Stimulated activated CD4-positive, alpha-beta T cell treated with anti-CD3 and anti-CD28 coated beads, Interleukin-4, amount 100 ng/mL, for 48 hours (primary cell): ENCODE measurements around the gene PDE4B.

Experiments
- DNase-seq, 2 donors: peaks; one replicate each; pipeline ENCODE4 v3.0.0-alpha.2; 2020; ENCODE audit warnings: low read depth in 2 of 2

PDE4B gene

DNA sequence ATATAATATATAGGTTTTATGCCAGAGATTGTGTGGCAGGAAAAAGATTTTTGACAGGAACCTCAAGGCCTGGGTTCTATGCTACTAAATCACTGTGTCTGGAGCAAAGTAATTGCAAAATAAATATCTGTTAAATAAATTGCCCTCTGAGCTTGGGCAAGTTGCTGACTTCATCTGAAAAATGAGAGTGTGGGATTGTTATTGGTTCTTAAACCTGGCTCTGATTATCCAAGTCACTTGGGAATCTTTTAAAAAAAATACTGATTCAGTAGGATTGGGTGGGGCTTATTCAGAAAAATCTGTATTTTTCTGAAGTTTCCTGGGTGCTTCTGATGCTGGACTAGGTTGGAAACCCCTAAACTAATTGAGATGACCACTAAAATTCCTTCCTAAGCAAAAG is 567.1 kb downstream of the PDE4B start:
- DNase-seq, result no peak

DNA sequence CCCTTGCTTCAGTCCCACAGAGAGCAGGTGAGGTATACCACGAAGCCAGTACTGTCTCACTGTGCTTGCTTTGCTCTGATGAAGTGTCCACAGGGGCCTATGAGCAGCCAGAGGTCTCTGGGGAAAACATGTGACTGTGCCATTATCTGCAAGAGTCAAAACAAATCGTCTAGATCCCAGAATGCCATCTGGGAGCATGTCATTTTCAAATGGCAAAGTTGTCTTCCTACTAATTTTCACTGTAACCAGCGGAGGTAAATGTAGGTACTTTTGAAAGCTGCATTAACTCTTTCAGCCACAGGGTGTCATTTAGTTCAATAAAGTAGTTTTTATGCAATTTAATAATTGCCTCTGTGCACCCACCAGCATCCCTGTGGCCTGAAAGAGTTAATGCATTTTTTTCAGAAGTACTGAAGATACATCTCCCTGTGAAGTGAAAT is 567.6 kb downstream of the PDE4B start:
- DNase-seq, result no peak

DNA sequence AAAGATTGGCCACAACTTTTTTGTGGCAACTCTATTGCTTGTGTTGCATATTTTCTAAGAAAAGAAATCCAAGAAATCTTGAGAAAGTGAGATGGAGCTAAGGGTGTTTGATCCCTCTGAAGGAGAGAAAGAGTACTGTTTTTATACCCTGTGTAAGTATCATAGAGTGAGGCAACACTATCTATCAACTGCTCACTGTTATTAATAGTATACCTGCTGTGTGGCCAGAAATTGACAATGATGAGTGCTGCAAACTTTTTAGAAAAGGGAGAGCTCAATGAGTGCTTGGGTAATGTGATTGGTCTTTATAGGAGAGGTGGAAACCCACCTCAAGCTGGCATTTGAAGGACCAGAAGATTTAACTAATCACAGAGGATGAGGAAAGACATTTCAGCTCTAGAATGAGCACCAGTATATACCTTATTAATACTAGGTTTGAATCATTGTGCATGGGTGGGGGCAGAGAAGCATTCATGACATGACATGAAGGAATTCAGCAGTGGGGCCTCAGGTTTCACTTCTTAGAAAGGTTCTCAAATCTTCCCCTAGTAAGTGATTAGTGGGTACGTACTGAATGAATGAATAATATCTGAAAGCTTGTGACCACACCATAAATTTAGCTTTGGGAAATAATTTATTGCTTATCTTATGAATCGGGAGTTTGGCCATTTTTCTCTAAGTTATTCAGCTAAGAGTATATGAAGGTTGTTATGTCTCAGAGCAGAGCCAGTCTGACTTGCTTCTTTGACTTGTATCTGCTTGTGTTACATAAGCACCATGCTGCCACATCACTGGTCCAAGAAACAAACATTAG is 572.1 kb downstream of the PDE4B start:
- no peak for DNase-seq

DNA sequence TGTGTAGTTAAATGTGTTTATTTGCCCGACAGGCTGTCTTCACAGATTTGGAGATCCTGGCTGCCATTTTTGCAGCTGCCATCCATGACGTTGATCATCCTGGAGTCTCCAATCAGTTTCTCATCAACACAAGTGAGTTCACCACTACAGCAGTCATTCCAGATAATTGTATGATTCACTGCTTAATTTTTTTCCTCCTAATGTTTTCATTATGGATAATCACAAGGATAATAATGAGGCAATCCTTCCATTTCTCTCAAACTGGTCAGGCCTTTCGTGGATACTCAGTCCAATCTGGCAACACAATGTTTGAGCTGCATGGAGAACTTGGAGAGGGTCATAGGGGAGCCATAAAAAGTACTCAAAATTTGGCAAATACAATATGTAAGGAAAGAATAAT is 572.9 kb downstream of the PDE4B start:
- DNase-seq, result no peak

DNA sequence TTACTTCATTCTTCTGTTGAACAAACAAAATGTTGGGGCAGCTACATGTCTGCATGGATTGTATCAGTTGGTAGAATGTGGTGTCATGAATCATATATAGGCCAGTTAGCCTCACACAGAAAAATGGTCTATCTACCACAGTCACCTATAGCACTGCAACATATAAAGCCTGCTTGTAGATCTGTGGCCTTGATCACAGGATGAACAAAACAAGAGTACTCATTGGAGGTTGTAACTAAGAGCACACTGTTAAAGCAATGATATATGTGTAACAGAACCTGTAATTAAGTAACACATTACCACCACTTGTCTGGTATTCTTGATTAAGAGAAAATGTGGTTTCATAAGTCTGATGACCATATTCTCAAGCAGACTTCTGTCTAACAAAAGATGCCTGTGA is 573.9 kb downstream of the PDE4B start:
- no peak for DNase-seq

DNA sequence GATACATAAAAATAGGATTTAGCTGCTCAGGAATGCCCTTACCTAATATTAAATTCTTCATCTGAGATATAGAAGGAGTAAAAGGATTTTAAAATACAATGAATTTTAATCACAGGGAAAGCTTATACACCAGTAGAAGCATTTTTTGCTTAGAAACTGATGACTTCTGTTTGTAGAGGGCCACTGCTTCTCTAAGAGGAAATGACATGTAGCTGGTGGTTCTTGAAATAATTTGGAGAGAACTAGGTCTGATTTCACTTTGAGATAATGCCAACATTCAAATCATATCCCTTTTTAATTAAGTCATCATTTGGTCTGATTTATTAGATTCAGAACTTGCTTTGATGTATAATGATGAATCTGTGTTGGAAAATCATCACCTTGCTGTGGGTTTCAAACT is 574.7 kb downstream of the PDE4B start:
- no peak for DNase-seq

DNA sequence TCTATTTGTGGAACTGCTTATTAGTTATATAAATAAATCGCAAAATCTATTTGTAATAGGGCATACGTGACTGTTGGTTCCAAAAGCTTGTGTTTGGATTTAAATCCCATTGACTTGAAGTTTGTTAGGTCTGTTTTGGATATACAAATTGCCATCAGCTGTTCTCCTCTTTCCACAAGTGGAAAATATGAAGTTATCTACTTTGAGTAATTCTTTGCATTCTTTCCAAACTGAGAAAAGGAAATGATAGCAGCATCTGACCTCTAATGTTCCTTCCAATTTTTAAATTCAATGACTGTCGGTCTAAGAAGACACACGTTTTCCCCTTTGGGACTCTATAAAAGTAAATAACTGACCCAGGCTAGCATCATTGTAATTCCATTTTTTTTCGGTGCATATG is 575.6 kb downstream of the PDE4B start:
- no peak for DNase-seq

DNA sequence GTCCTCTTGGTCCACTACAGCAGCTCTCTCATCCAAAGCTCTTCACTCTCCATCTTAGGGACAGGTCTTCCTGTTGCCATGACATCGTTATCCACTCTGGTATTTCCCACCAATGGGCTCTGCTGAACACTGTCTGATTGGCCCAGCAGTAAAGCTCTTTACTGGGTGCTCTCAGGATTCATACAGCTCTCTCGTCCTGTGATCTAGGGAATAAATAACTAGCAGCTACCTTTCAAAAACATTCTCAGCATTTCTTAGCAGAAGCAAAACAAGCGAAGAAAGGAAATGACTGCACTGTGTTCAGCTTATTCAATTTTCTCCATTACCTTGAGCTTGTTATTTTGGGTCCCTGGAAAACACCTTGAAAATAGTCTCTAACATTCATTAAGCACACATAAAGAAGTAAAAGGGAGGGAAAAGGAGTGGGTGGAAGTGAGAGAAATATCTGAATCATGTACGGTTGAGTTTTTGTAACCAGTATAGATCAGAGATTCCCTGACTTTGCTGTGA is 577.8 kb downstream of the PDE4B start:
- no peak for DNase-seq

DNA sequence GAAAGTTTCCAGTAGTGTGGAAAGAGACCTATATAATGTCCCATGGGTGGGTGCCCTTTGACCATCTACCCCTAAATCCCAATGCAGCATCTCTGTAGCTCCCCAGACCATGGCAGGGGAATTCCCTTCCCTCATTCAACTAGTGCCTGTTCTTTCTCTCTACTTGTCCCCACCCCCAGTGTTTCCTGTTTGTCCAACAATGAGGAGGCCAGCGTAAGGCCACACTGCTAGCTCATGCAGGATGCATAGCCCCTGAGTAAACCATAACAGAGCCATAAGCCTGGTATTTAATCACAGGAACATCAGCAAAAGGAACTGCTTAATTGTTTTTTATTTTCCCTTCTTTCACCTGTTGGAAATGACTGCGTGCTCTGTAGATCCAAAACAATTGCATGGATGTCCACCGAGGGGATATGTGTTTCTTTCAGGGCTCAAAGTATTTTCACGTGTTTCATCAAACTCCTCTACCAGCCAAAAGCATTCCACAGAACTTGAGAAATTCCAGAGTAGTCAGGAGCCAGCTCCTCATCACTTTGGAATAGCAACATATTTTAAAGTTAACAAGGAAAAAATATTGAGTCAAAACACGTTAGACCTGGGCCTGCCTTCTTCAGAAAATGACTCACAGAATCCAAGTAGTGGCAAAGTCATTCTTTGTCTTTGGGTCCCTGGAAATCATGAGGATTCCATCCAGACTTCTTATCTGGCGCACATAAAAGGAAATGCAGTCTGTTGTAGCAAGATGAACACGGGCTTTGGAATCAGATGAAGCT is 578.7 kb downstream of the PDE4B start:
- no peak for DNase-seq

DNA sequence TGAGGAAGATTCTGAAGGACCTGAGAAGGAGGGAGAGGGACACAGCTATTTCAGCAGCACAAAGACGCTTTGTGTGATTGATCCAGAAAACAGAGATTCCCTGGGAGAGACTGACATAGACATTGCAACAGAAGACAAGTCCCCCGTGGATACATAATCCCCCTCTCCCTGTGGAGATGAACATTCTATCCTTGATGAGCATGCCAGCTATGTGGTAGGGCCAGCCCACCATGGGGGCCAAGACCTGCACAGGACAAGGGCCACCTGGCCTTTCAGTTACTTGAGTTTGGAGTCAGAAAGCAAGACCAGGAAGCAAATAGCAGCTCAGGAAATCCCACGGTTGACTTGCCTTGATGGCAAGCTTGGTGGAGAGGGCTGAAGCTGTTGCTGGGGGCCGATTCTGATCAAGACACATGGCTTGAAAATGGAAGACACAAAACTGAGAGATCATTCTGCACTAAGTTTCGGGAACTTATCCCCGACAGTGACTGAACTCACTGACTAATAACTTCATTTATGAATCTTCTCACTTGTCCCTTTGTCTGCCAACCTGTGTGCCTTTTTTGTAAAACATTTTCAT is 579.9 kb downstream of the PDE4B start:
- no peak for DNase-seq

DNA sequence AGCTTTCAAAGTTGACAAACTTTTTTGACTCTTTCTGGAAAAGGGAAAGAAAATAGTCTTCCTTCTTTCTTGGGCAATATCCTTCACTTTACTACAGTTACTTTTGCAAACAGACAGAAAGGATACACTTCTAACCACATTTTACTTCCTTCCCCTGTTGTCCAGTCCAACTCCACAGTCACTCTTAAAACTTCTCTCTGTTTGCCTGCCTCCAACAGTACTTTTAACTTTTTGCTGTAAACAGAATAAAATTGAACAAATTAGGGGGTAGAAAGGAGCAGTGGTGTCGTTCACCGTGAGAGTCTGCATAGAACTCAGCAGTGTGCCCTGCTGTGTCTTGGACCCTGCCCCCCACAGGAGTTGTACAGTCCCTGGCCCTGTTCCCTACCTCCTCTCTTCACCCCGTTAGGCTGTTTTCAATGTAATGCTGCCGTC is 580.5 kb downstream of the PDE4B start:
- no peak for DNase-seq

DNA sequence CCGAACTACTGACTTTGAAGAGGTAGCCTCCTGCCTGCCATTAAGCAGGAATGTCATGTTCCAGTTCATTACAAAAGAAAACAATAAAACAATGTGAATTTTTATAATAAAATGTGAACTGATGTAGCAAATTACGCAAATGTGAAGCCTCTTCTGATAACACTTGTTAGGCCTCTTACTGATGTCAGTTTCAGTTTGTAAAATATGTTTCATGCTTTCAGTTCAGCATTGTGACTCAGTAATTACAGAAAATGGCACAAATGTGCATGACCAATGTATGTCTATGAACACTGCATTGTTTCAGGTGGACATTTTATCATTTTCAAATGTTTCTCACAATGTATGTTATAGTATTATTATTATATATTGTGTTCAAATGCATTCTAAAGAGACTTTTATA is 581.5 kb downstream of the PDE4B start:
- no peak for DNase-seq

DNA sequence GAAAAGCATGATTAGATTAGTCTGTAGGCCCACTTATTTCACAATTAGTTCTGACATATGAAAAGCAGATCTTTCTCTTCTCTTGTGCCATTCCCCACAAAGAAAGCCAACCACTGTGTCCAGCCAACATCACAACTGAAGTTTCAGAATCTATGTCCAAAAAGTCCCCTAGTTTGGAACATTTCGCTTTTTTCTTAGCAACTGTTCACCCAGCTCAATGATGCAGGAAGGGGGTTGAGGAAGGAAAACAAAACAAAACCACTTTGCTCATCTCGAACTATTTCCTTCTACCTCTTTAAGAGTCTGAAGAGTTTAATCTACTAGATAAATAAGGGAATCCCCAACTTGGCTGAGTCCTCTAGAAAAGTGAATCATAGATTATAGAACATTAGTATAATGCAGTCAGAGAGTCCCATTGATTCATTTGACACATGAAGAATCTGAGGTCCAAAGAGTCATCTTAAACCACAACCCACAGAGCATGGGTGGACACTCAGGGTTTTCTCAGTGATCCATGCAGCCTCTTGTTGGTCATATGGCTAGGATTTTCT is 581.9 kb downstream of the PDE4B start:
- DNase-seq, result no peak

DNA sequence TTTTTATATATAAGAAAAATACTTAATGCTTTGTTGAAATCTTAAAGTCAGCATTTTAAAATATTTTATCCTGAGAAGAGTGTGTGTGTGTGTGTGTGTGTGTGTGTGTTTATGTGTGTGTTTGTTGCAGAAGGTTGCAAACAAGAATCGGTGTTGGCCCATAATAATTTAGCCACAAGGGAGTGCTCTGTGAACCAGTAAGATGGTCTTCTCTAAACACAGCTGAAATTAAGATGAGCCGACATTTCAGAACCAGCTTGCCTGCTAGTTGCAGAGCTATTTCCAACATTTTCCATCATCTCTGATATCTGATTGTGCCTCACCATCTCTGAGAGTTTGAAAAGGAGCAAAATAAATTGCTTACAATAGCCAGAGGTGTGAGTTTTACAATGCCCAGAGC is 582.4 kb downstream of the PDE4B start:
- DNase-seq, result no peak

DNA sequence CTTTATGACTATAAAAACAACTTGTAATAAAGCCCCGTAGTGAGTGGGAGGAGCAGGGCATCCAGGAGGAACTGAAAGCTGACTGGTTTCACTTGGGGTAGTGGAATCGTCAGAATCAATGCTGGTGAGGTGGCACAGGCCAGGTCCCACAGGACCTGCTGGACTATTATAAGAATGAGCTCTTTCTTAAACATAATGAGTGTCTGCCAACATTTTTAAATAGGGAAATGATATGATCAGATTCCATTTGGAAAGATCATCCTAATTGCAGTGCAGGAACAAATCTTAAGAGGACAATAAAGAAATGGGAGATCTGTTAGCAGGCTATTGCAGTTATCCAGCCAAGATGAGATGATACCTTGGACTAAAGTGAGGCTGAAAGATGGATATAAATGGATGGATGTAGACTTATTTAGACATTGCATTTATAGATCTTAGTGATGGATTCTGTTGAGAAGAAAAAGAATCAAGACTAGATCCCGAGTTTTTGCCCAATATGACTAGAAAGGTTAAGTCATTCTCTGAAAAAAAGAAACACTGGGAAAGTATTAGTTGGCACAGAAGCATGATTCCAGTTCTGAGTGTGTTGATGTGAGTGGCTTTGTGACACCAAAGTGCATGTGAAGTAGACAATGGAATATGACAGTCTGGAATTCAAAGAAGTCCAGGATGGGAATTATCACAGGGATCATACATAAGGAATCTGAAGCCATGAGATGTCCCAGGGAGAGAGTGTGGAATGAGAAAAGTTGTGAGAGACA is 587.9 kb downstream of the PDE4B start:
- no peak for DNase-seq

DNA sequence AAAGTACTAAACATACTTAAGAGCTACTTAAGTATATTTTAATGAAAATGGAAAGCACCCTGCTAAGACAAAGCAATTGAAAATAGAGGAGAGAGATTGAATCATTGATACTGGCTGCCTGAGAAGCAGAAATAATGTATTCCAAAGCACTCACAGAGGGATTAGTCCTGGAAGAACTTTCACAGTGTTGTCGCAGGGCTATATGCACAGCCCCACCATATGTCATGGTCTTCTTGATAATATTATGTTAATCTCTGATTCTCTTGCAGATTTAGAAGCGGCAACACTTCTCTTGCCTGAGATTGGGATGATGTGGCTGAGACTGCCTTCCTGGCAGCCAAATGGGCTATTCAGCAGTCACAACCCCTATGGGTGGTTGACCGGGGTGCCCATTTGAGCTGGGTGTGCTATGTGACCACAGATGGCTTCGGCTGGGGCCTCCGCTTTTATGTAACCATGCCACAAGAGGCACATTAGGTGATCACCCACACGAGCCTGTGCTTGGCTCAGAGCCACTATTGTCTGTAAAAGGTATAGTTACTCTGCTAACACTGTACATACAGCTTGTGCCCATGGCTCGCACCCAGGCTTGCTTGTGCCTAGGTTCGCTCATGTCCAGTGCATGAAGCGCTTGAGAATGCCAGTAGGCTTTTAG is 589.1 kb downstream of the PDE4B start:
- DNase-seq, result no peak

DNA sequence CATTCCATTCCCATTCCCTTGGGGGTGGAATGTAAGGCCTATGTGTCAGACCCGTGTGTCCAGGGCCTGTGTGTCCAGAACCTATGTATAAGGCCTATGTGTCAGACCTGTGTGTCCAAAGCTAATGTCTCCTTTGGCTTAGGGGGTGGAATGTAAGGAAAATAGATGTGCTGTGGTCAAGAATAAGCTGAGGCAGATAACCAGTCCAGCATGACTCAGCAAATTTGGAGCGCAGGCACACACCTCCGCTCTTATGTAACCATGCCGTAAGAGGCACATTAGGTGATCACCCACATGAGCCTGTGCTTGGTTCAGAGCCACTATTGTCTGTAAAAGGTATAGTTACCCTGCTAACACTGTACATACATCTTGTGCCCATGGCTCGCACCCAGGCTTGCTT is 590.5 kb downstream of the PDE4B start:
- DNase-seq, result no peak

DNA sequence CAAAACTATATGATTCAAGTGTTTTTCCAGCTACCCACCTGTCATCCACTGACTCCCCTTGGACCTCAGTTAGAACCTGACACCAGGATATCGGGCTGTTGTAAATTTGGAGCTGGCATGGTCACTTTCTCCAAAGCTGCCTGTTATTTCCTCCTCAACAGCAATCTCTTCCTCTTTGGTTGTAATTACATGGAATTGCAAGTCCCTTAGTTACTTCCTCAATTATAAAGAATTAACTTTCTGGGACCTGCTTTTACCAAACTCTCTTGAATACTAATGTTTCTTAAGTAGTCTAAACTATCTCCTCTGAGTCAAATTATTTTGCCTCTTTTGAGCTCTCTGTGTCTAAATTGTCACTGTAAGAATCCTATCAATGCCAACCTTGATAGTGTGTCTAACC is 590.9 kb downstream of the PDE4B start:
- no peak for DNase-seq

DNA sequence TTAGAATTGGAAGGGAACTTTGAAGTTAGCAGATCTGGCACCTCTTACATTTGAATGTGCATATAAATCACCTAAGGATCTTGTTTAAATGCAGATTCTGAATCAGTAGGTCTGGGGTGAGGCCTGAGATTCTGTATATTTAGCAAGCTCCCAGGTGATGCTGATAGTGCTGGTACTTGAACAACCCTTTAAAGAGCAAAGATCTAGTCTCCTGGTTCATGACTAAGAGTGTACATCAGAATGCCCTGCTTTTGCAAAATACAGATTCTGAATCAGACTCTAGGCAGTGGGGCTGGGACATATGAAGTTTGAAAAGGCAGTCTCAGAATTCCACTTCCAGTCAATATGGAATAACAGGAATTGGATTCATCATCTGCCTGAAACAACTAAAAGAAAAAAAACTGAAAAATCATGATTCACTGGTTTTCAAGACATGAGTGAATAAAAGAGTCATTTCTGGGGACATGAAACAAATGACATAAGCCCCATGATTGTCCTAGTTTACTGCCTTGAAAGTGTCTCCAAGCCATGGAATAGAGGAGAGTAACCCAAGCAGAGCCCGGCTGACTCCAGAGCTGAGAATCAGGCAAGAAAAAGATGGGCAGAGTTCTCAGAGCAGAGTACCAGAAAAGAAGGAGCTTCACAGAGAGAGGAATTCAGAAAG is 591.7 kb downstream of the PDE4B start:
- no peak for DNase-seq

DNA sequence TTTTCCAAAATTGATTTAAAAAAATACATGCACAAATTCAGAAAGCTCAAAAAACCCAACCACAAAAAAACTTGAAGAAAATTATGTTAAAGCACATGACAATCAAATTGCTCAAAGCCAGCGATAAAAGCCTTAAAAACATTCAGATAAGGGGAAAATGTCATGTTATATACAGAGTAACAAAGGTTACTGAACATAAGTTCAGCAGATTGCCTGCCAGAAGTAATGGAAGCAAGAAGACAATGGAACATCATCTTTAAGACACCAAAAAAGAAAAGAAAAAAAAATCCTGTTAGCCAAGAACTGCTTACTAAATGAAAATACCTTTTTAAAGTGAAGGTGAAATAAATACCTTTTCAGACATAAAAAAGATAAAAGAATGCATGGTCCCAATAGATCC is 594.0 kb downstream of the PDE4B start:
- DNase-seq, result no peak

DNA sequence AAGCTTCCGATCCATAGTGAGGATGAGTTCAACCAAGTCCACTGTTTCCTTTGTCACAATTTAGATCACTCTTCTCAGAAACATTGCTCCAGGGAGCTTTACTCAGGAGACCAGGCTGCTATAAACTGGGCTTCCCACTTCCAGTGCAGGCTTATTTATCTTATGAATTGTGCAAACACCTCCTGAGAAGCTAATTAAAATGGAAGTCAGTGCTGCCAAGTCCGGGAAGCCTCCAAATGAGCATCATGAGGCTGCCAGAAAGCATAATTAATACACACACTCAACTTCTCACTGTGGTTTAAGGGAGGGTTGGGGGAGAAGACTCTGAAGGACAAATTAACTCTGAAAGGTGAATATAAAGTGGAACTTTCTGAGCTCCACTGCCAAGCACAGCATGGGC is 596.2 kb downstream of the PDE4B start:
- no peak for DNase-seq
